ENCODE data around the gene LIN7C. TPM values are rescaled to one million over a fixed set of nuclear protein-coding genes. Genes with fewer than 3 reads are reported as not detected.

LIN7C gene
- total and polyA plus RNA-seq, 2 of the 8 experiments (the other 6 are each of a cell fraction or from before 2014, with no cell fraction given), result 10.5 to 42.7 TPM

DNA sequence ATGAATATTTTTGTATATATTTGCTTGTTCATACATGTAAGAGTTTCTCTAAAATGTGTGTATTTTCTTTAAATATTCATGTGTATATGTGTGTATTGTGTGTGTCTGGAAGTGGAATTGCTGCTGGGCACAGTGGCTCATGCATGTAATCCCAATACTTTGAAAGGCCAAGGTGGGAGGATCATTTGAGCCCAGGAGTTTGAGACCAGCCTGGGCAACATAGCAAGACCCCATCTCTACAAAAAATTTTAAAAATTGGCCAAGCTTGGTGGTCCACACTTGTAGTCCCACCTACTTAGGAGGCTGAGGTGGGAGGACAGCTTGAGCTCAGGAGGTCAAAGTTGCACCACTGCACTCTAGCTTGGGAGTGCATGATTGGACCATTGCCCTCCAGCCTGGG, 29.3 kb downstream of the LIN7C start (continued):
- TF ChIP-seq, protein P1, sequence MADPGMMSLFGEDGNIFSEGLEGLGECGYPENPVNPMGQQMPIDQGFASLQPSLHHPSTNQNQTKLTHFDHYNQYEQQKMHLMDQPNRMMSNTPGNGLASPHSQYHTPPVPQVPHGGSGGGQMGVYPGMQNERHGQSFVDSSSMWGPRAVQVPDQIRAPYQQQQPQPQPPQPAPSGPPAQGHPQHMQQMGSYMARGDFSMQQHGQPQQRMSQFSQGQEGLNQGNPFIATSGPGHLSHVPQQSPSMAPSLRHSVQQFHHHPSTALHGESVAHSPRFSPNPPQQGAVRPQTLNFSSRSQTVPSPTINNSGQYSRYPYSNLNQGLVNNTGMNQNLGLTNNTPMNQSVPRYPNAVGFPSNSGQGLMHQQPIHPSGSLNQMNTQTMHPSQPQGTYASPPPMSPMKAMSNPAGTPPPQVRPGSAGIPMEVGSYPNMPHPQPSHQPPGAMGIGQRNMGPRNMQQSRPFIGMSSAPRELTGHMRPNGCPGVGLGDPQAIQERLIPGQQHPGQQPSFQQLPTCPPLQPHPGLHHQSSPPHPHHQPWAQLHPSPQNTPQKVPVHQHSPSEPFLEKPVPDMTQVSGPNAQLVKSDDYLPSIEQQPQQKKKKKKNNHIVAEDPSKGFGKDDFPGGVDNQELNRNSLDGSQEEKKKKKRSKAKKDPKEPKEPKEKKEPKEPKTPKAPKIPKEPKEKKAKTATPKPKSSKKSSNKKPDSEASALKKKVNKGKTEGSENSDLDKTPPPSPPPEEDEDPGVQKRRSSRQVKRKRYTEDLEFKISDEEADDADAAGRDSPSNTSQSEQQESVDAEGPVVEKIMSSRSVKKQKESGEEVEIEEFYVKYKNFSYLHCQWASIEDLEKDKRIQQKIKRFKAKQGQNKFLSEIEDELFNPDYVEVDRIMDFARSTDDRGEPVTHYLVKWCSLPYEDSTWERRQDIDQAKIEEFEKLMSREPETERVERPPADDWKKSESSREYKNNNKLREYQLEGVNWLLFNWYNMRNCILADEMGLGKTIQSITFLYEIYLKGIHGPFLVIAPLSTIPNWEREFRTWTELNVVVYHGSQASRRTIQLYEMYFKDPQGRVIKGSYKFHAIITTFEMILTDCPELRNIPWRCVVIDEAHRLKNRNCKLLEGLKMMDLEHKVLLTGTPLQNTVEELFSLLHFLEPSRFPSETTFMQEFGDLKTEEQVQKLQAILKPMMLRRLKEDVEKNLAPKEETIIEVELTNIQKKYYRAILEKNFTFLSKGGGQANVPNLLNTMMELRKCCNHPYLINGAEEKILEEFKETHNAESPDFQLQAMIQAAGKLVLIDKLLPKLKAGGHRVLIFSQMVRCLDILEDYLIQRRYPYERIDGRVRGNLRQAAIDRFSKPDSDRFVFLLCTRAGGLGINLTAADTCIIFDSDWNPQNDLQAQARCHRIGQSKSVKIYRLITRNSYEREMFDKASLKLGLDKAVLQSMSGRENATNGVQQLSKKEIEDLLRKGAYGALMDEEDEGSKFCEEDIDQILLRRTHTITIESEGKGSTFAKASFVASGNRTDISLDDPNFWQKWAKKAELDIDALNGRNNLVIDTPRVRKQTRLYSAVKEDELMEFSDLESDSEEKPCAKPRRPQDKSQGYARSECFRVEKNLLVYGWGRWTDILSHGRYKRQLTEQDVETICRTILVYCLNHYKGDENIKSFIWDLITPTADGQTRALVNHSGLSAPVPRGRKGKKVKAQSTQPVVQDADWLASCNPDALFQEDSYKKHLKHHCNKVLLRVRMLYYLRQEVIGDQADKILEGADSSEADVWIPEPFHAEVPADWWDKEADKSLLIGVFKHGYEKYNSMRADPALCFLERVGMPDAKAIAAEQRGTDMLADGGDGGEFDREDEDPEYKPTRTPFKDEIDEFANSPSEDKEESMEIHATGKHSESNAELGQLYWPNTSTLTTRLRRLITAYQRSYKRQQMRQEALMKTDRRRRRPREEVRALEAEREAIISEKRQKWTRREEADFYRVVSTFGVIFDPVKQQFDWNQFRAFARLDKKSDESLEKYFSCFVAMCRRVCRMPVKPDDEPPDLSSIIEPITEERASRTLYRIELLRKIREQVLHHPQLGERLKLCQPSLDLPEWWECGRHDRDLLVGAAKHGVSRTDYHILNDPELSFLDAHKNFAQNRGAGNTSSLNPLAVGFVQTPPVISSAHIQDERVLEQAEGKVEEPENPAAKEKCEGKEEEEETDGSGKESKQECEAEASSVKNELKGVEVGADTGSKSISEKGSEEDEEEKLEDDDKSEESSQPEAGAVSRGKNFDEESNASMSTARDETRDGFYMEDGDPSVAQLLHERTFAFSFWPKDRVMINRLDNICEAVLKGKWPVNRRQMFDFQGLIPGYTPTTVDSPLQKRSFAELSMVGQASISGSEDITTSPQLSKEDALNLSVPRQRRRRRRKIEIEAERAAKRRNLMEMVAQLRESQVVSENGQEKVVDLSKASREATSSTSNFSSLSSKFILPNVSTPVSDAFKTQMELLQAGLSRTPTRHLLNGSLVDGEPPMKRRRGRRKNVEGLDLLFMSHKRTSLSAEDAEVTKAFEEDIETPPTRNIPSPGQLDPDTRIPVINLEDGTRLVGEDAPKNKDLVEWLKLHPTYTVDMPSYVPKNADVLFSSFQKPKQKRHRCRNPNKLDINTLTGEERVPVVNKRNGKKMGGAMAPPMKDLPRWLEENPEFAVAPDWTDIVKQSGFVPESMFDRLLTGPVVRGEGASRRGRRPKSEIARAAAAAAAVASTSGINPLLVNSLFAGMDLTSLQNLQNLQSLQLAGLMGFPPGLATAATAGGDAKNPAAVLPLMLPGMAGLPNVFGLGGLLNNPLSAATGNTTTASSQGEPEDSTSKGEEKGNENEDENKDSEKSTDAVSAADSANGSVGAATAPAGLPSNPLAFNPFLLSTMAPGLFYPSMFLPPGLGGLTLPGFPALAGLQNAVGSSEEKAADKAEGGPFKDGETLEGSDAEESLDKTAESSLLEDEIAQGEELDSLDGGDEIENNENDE (IDR thresholded peaks at IDR 0.05; ENCODE audit: insufficient replicate concordance, low read length), result no peak
